HuH-7 (cell line): ENCODE results near the gene CKLF.
"Not testable (repeated sequence)": the region's sequence is repeated elsewhere in the genome, so short reads cannot be mapped to it uniquely, and the experiment has no call there.

Source experiments
- DNase-seq: peaks from one replicate; pipeline ENCODE4 v3.0.0; 2011; ENCODE audit warnings: low spot score

Gene CKLF

DNA sequence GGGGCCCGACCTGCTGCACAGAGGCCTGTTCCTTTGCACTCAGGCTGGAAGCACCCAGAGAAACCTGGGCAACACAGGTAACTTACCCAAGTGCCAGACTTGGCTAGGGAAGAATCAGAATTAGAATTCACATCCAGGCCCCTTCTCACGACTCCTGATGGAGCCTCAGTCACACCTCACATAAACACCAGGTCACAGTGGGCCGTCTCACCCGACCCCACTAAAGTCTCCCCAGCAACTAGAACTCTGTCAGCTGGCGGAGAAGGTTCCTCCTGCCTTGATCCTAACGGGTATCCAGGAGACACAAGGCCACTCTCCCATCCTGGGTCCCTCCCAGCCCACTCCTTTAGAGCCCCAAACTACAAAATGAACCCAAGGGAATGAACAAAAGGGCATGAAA lies 8.8 kb upstream of the CKLF start:
- no peak for DNase-seq

DNA sequence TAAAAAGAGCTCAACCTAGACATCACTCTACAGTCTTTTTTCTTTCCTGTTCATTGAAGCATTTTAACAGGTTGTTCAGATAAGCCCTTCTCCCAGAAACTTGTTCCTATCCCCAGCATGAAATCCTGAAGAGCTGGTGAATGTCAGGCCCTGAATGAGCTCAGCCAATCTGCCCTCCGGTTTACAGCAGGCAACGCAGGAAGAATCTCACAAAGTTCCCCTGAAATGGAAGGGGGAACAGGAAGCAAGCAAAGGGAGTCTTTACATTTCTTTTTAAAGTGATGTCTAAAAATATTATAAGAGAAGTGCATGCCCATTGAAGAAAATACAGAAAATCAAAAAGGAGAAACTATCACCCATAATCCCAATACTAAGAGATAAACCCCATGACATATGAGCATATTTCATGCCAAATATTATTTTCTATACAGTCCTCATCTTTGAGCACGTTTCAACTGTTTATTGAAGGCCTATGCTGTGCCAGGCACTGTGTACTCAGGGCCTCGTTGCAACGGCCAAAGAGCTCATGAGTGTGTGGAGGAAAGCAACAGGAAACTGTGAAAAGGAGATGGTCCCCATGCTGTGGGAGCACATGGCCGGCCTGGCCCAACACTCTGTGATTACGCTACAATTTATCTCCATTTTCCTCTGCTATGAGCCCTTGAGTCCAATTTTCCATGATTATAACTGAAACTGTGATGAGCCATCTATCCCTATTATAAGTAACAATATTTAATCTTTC lies 8.2 kb upstream of the CKLF start:
- no peak for DNase-seq

DNA sequence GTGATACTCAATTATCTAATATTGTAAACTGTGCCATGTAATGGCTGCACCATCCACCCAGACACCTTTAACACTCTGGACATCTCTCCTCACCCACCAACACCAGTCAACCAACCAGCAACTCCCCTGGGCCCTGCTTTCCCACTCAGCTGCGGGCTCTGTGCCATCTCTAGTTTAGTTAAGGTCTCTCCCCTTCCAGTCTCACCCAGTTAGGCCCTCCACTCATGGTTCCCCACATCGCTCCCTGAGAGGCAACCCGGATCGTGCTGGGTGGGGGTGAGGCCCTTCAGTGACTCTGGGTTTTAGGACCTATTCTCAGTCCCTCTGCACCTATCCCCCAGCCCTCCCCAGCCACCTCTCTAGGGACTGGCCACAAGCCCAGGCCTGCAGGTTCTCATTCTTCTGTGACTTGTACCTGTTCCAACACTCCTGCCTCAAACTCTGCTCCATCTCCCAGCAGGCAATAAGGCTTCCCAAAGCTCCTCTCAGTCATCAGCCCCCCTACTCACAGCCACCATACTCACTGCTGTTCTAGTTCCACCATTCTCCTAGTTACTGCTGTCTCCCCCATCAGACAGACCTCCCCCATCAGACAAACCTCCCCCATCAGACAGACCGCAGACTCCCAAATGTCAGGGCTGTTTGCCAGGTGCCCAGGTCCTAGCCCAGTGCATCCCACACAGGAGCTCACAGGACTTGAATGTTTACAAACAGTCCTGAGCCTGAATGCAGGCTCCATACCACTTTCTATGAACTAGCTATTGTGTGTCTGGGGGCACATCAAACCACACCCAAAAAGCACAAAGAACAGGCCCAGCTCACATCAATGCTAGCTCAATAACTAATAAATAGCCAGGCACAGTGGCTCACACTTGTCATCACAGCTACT lies 5.0 kb upstream of the CKLF start:
- no peak for DNase-seq

- DNase-seq: no peak
Measured at GRCh38 chr16:66548068-66548467, 4.3 kb upstream of the CKLF start.

DNA sequence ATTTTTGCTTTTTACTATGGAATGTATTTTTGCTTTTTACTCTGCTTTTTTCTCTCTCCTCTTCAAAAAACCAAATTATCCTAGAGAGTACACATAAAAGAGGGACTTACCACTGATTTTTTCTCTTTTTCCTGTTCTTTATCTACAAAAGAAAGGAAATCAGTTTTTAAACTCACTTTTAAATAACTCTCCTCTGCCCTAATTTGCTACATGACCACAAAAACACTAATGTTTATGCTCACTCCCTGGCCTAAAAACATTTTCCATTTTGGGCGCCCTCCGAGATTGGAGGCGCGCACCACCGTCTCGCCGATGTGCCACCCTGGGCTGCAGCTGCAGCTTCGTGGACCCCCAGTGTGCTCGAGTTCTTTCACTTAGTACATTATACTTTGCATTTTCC lies 3.5 kb upstream of the CKLF start:
- DNase-seq: no peak

DNA sequence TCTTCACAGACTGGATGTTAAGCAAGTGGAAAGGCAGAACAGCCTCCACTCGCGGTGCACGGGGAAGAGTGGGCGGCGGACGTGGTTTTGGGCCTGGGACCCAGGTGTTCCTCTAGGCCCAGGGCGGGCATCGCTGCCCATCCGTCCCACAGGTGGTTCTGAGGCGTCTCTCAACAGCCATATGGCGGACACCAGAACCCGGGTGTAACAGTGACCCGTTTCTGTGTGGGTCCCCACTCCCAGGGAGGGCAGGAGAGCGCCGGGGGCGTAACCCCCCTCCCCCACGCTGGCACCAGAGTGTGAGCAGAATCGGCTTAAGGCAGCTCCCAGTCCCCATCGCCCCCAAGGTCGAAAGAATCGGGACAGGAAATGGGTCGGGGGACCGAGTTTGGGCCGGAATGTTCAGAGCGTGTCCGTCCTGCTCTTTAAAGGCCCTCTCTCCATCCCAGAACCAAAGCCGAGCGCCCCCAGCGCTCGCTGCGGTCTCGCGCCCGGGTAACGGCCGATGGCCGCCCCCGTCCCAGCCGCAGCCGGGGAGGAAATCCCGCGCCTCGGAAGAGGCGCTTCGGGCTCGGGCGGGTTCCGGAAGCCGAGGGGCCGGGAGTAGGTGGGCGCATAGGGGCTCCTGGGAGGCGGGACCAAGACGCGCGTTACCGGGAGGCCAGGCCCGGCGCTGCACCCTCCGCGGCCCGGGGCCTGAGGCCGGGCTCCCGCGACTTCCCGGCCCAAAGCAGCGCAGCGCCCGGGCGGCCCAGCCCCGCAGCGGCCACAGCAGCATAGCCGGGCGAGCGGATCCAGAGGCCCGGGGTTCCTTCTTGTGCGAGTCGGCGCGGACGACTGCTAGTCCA lies 2.9 kb upstream of the CKLF start, which contains the start of gene TK2:
Gene TK2 (minus strand): TSS at position 839 of the 848 bp plus-strand sequence. CDS start 61 bp downstream, at position 778.
- peak; percentile 70 for DNase-seq

GRCh38 chr16:66551348-66551759 lies 1.0 kb upstream of the CKLF start:
- DNase-seq: peak; percentile 71

DNA sequence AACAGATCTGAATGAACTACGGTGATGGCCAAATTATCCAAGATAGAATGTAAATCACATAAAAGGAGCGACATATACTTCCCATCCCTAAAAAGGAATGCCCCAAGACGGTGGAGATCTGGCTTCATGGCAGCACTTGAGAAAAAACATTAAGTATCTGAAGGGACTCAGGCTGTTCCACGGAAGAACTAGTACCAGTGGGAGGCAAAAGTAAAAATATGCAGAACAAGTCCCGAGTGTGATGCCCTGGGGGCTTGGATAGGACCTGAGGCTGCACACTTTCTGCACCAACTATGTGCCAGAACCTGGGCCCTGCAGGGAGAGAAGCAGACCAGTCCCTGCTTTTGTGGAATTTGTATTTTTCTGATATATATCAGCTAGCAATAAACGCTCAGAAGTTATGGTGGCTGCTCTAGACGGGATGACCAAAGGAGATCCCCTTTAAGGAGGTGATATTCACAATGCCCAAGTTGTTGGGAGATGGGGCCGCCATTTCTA lies 539 bp upstream of the CKLF start:
- DNase-seq: no peak

DNA sequence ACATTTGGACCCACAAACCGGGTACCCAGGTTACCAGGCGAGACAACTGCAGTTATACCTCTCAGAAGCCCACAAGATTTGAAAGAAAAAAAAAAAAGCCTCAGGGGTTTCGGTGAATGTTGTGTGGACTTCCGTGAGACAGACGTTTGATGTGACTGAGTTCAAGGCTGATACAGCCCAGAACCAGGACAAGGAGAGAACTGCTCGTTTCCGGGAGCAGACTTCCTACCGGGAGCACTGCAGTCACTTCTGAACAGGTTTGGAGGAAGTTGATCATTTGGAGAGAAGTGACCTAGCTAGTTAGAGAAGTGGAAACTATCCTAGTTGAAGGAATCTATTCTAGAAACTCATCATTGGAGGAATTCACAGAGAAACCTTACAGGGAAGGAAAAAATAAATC lies 847 bp downstream of the CKLF start:
- DNase-seq: no peak

- DNase-seq: no peak
Measured at GRCh38 chr16:66554021-66554420, 1.6 kb downstream of the CKLF start.

- DNase-seq: no peak
Measured at GRCh38 chr16:66554495-66554894, 2.1 kb downstream of the CKLF start.

DNA sequence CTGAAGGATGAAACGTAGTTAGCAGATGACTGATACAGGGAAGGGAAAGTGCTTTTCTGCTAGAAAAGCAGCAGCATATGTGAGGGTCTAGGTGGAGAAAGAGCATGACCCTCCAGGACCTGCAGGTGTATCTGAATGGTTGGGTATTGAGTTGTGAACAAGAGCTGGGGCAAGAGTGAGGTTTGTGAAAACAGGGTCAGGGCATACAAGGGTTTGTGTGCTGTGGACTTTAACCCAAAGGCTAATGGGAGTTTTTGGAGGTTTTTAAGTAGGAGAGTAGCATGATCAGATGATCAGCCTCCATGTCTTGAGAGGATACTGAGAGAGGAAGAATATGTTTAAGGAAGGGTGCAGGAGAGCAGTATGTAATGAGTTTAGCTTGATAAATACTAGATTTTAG lies 7.7 kb downstream of the CKLF start:
- no peak for DNase-seq

DNA sequence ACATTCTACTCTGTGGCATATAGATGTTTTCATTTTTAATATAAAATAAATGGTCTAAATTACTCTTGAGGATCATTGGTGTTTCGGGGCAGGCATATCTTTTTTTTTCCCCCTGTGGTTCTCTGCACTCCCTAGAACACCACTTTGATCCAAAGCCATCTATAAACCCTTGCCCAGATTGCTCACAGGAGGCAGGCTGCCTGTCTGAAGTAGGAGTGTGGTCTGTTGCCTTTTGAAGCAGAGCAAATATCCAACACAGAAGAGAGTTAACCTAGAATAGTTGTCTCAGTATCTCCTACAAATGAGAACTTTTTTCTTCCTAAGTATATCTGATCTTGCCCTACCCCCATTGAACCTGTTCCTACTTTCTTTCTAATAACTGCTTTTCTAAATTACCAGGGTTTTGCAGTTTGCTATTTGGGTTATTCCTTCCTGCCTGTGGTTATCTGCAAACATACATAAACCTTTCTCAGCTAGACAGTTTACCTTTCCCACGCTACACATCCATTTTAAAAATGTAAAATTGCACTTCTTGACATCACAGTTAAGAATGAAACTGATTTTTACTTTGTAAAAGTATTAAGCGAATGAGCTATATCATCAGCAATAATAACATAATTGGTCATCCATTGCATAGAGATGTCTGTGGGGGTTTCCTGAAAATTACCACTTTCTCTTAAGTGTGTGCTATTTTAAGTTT lies 9.2 kb downstream of the CKLF start:
- DNase-seq: no peak

DNA sequence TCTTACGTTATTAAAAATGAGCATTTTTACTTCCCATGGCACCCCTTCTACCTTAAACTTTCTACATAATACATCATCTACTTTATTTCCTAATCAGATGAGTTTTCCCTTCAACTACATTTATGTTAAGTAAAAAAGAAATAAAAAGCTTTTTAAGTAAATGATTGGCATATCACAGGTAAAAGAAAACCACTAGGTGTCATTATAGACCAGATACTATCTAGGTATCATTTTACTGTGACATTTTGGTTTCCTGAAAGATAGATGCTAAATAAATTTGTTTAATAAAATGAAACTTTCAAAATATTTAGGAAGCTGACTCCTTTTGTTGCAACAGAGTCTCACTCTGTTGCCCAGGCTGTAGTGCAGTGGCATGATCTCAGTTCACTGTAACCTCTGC lies 10.0 kb downstream of the CKLF start:
- no peak for DNase-seq

GRCh38 chr16:66562986-66563385 lies 10.6 kb downstream of the CKLF start:
- DNase-seq: no peak

GRCh38 chr16:66563574-66564334 lies 11.4 kb downstream of the CKLF start:
- DNase-seq: no peak

- DNase-seq: no peak
Measured at GRCh38 chr16:66566051-66566901, 13.9 kb downstream of the CKLF start, which contains the start of gene CMTM1. CMTM1 (plus strand) TSS chr16:66566439; CDS start chr16:66566514, 75 bp downstream.

GRCh38 chr16:66567270-66567669 lies 14.9 kb downstream of the CKLF start:
- not testable (repeated sequence) for DNase-seq

DNA sequence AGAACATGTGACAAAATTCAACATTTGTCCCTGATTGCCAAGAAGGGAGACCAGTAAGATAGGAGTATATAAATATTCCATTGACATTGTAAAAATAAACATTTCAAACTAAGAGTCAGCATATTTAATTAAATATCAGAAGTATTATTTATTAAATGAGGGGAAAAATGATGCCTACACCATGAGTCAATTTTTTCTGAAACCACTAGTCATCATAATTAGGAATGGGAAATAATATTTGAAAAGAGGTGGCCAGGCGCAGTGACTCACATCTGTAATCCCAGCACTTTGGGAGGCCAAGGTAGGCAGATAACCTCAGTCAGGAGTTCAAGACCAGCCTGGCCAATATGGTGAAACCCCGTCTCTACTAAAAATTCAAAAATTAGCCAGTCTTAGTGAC lies 16.0 kb downstream of the CKLF start:
- DNase-seq: no peak

DNA sequence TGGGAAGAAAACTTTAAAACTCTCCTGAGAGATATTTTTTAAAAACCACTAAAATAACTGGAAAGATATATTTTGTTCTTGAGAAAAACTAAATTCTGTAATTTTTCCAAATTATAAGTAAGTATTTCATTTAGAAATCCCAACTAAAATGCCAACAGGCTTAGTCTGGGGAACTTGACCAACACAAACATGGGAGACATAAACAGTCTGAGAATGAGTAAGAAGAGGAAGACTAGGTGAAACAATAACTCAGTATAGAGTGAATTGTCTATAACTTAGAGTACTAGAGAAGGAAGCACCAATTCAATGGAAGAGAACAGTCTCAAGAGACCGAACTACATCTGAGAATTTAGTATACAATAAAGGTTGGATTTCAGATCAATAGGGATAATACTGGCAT lies 16.8 kb downstream of the CKLF start:
- no peak for DNase-seq
